Bronchial epithelial cell (primary cell): ENCODE measurements around the gene MINDY2. TPM values are rescaled to one million over a fixed set of nuclear protein-coding genes. Genes with fewer than 3 reads are reported as not detected.

Experiments
- DNase-seq: peaks from one replicate; pipeline ENCODE4 v3.0.0-alpha.2; 2010; ENCODE audit warnings: low read depth
- FAIRE-seq: peaks from 2 replicates; lab custom pipeline; 2011; peaks lifted over from hg19 to GRCh38; lab: Jason Lieb, UNC
- H3K27me3 ChIP-seq: 2 replicates; pipeline ENCODE4 v1.5.1; 2011; ENCODE audit warnings: low read length; ENCODE audit not compliant: control insufficient read depth, insufficient read depth
- H3K36me3 ChIP-seq: 2 replicates; pipeline ENCODE4 v1.5.1; 2011; ENCODE audit warnings: low read length; ENCODE audit not compliant: control insufficient read depth, insufficient read depth
- H3K4me3 ChIP-seq: 2 replicates; pipeline ENCODE4 v1.5.1; 2011; ENCODE audit warnings: mild to moderate bottlenecking, low read depth, low read length, control low read depth
- total RNA-seq: library from RNA; depleted of rRNA; stranded (reverse); fragments of >200 nt; gene quantifications from 2 replicates; pipeline ENCODE4 v1.2.1, GENCODE V29; 2014
- TF ChIP-seq, protein P1 (sequence below): IDR thresholded peaks from 2 replicates; pipeline ENCODE4 v1.5.1; 2011; ENCODE audit warnings: mild to moderate bottlenecking, moderate library complexity, low read length, control low read depth, inconsistent platforms; ENCODE audit not compliant: insufficient read depth, severe bottlenecking

MINDY2 gene
- total RNA-seq, 1 donor from 2014 or later, result 25.0 TPM

- peak overlapping the region; percentile 98 for H3K4me3 ChIP-seq
- no peaks in the 10 kb centered on the region for H3K27me3 ChIP-seq
- H3K36me3 ChIP-seq, result no peaks in the 10 kb centered on the region
- TF ChIP-seq, protein P1, sequence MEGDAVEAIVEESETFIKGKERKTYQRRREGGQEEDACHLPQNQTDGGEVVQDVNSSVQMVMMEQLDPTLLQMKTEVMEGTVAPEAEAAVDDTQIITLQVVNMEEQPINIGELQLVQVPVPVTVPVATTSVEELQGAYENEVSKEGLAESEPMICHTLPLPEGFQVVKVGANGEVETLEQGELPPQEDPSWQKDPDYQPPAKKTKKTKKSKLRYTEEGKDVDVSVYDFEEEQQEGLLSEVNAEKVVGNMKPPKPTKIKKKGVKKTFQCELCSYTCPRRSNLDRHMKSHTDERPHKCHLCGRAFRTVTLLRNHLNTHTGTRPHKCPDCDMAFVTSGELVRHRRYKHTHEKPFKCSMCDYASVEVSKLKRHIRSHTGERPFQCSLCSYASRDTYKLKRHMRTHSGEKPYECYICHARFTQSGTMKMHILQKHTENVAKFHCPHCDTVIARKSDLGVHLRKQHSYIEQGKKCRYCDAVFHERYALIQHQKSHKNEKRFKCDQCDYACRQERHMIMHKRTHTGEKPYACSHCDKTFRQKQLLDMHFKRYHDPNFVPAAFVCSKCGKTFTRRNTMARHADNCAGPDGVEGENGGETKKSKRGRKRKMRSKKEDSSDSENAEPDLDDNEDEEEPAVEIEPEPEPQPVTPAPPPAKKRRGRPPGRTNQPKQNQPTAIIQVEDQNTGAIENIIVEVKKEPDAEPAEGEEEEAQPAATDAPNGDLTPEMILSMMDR, result no peak
- DNase-seq (no peak), FAIRE-seq (no peak)
These were observed 22.1 kb upstream of the MINDY2 start for GRCh38 chr15:58748852-58749531.

- TF ChIP-seq, protein P1, result no peak
- H3K4me3 ChIP-seq, result peak within 1 kb of the TSS; percentile 98
- FAIRE-seq (no peak), DNase-seq (peak; percentile 92)
- no peaks in the 10 kb centered on the region for H3K27me3 ChIP-seq
- H3K36me3 ChIP-seq, result no peaks in the 10 kb centered on the region
These were observed 21.4 kb upstream of the MINDY2 start, which contains the start of gene ADAM10 for GRCh38 chr15:58749532-58750337. TSS of gene ADAM10 (minus strand) at chr15:58749707. CDS start at chr15:58749534, 173 bp downstream.

DNA sequence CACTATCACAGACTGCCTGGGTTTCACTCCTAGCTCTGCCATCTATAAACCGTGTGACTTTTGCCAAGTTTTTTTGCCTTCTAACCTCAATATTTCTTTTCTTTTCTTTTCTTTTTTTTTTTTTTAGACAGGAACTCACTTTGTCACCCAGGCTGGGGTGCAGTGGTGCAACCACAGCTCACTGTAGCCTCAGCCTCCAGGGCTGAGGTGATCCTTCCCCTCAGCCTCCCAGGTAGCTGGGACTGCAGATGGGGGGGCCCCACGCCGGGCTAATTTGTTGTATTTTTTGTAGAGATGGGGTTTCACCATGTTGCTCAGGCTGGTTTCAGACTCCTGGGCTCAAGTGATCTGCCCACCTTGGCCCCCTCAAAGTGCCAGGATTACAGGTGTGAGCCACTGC lies 18.4 kb upstream of the MINDY2 start:
- H3K4me3 ChIP-seq, result no peak overlapping the region
- no peaks in the 10 kb centered on the region for H3K27me3 ChIP-seq
- H3K36me3 ChIP-seq, result no peaks in the 10 kb centered on the region
- DNase-seq (no peak), FAIRE-seq (no peak)
- TF ChIP-seq, protein P1, result no peak

- FAIRE-seq (no peak), DNase-seq (no peak)
- no peak overlapping the region for H3K4me3 ChIP-seq
- H3K36me3 ChIP-seq, result no peaks in the 10 kb centered on the region
- TF ChIP-seq, protein P1, result no peak
- no peaks in the 10 kb centered on the region for H3K27me3 ChIP-seq
These were observed 15.8 kb upstream of the MINDY2 start for GRCh38 chr15:58755350-58755749.

GRCh38 chr15:58755956-58756355 lies 15.1 kb upstream of the MINDY2 start:
- Histone ChIP-seq H3K36me3 (no peaks in the 10 kb centered on the region), H3K27me3 (no peaks in the 10 kb centered on the region), H3K4me3 (no peak overlapping the region)
- DNase-seq (no peak), FAIRE-seq (no peak)
- TF ChIP-seq, protein P1, result no peak
